ENCODE results near the gene RBBP8NL.
"Not testable (repeated sequence)": the region's sequence is repeated elsewhere in the genome, so short reads cannot be mapped to it uniquely, and the experiment has no call there.

The RBBP8NL gene

GRCh38 chr20:62439218-62439617, 11.9 kb upstream of the RBBP8NL start:
- DNase-seq, result no peak

DNA sequence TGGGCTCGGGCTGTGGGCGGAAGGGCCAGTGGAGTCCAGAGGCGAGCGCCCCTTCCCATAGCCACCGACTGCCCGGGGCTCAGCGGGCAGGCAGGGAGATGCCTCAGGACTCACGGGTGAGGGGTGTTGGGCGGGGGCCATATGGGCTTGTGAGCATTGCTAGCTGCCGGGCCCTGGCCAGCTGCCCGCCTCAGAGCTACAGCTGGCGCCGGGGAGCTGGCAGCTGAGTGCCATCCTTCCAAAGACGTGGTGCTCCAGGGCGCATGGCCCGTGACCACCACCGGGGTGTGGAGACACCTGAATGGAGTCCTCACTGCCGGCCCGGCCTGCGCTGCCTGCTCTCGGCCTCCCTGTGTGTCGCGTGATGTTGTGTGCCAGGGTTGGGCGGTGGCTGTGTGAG, 10.6 kb upstream of the RBBP8NL start:
- DNase-seq, result no peak

- DNase-seq, result no peak
Measured at GRCh38 chr20:62437496-62437895, 10.2 kb upstream of the RBBP8NL start.

GRCh38 chr20:62436692-62437091, 9.4 kb upstream of the RBBP8NL start:
- DNase-seq, result no peak

- no peak for DNase-seq
Measured at GRCh38 chr20:62433658-62434497, 6.5 kb upstream of the RBBP8NL start.

- DNase-seq, result no peak
Measured at GRCh38 chr20:62430866-62431447, 3.6 kb upstream of the RBBP8NL start.

DNA sequence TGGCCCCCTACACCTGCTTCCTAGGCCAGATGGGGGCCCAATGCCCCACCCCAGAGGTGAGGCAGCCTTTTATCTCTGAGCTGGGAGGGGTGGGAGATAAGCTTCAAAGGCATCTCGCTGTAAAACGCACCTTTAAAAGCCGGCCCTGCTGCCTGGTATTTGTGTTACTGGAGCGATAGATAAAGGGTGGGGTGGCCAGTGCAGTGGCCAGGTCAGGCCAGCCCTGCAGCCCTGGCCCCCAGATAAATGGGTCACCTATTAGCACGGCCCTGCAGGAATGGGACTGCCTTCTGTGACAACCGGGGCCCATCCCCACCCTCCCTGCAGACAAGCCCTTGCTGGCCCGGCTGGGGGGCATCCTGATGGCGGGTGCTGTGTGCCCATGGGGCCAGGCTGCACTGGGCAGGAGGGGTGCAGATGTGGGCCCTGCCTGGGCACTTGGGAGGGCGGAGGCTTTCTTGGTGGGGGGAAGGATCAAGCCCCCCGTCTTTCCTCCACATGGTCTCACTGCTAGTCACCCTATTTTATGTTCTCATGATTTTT, 3.0 kb upstream of the RBBP8NL start:
- DNase-seq, result no peak

DNA sequence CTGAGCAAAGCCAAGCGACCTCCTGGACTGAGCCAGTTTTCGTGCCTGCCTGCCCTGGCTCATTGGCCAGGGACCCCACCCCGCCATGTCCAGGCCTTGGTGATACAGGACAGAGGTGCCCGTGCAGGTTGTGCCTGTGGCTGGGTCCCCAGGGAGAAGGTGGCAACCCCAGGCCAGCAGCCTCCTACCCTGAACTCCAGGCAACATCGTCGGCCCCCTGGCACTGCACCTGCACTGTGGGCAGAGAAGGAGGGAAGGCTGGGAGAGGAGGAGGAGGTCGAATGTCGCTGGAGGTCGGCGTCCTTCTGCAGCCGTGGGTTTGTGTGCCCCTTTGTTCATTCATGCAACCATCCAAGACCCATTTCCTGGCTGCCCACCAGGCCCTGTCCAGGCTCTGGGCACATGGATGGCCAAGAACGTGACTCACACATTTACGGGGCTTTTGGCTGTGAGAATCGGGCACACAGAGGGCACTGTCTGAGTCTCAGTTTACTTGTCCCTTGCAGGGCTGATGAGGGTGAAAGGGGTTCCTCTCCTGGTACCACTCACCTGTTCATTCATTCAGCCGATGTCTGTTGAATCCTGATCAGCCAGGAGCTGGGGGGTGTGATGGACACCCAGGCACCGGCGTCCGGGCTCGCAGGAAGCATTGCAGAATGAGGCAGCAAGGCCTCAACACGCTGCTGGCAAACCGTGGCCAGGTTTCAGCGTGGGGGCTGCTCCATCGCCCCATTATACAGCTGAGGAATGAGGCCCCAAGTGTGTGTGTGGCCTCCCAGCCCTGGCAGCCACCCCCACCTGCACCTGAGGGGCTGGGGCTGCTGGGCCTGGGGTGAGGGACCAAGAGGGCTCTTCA, 2.3 kb upstream of the RBBP8NL start:
- DNase-seq, result no peak

- DNase-seq, result no peak
Measured at GRCh38 chr20:62428396-62429295, 1.3 kb upstream of the RBBP8NL start.

DNA sequence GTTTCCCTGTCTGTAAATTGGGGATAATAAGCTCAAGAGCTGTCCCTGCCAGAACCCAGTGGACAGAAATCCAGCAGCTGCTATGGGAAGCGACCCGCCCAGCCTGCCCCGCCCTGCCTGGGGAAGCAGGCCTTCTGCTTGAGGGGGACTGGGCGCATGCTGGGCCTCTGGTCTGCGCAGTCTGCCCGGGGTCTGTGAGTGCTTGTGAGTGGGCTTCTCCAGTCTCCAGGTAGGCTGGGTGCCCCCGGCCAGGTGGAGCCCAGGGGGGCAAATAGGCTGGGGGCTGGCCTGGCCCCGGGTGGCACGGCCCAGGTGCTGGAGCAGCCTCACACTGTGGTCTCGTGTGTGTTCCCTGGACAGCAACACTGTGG, 648 bp upstream of the RBBP8NL start:
- no peak for DNase-seq

GRCh38 chr20:62426699-62427131, 624 bp downstream of the RBBP8NL start:
- DNase-seq, result no peak

DNA sequence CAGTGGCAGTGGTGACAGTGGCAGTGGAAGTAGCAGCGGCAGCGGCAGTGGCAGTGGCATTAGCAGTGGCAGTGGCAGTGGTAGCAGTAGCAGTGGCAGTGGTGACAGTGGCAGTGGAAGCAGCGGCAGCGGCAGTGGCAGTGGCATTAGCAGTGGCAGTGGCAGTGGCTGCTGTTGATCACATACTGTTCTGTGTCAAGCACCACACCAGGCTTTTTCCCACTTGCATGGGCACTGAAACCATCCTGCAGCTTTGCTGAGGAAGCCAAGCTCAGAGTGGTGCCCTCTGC, 1.3 kb downstream of the RBBP8NL start:
- DNase-seq, result not testable (repeated sequence)

- no peak for DNase-seq
Measured at GRCh38 chr20:62425281-62426058, 1.9 kb downstream of the RBBP8NL start.

DNA sequence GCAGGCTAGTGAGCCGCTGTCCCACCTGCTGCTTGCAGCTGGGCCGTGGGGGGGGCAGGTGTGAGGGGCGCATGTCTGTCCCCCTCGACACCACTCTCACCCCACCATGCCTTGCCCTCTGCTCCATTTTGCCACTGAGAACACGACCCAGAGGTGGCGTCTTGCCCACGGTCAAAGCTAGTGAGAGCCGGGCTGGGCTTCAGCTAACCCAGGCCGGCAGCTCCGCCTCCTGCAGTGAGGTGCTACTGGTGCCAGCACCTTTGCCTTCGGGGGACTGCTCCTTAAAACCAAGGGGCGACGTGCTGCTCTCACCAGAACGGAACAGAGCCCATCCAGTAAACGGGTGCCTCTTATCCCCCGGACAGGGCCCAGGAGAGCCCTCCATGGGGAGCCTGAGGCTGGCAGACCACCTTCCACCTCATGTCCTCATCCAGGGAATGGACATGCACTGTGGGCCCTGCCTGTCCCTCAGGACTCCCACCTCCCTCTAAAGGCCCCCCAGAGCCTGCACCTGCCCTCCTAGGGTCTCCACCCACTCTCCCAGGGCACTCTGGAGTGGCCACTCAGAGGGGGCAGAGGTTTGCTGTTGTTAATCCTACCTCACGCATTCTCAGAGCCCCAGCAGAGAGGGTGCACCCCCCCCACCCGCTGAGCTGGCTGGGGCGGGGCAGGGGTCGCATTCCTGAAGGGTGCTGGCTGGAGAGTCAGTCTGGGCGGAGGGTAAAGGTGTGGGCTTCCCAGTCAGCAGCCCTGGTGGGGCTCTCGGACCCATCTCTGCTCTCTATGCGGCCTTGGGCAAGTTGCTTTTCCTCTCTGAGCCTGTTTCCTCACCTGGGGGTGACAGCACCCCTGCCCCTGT, 2.9 kb downstream of the RBBP8NL start:
- no peak for DNase-seq

DNA sequence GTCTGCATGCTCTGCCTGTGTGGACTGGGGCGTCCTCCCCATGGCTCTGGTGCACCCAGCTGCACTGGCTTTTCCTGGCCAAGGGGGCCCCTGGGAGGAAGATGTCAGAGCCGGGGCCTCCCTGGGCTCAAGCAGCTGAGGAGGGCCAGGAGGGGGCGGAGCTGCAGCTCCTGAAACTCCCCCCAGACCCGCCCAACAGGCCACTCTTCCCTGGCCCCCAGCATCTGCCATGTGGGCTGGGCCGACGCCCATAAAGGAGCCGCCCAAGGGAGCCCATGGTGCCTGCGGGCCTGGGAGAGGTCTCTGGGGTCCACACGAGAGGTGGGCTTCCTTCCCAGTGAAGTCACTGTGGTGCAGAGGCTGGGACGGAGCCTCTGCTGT, 4.0 kb downstream of the RBBP8NL start:
- no peak for DNase-seq

DNA sequence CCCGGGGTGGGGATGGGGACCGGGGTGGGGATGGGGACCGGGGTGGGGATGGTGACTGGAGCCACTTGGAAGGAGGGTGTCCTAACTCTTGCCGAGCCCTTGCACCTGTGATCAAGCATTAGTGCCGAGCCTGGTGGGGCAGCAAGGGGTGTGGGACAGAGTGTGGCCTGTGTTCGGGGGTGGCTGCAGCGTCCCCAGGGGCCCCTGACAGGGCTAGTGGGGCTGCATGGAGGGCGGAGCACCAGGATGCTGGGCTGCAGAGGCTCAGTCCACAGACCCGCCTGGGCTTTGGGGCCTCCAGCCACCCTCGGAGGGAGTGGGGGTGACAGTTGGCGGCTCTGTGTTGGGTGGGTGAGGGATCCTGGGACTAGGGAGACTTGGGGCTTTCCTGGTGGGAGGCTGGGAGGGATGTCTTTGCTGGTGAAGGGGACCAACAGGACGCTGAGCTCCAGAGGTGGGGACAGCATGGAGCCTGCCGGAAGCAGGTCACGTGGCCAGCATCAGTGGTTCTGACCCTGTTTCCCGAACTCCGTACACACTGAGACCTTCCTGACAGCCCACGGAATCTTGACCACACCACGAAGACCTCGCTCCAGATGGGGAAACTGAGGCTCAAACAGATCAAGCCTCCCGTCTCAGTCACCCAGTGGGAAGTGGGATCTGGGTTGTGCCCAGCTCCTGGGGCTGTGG, 4.6 kb downstream of the RBBP8NL start:
- DNase-seq, result no peak

GRCh38 chr20:62421716-62421990, 5.7 kb downstream of the RBBP8NL start:
- DNase-seq, result no peak

- no peak for DNase-seq
Measured at GRCh38 chr20:62420846-62421715, 6.3 kb downstream of the RBBP8NL start.

- DNase-seq, result no peak
Measured at GRCh38 chr20:62419759-62420158, 7.6 kb downstream of the RBBP8NL start.
